ENCODE results near the gene CDC123.

DNA sequence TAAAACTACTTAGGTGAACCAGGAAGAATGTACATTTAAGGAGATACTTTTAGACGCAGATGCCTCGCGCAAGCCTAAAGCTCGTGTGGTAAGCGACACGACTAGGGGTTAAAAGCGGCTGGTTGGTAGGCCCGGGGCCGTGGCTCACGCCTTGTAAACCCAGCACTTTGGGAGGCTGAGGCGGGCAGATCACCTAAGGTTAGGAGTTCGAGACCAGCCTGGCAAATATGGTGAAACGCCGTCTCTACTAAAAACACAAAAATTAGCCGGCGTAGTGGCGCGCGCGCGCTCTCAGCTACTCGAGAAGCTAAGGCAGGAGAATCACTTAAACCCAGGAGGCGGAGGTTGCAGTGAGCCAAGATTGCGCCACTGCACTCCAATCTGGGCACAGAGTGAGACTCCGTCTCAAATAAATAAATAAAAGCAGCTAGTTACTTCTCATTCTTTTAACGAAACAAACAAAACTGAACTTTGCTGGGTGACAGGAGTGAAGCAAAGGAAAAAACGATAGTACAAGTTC, 1.2 kb upstream of the CDC123 start:
- no peak for TF ChIP-seq EZH2 (IDR thresholded peaks at IDR 0.05; ENCODE audit: low read depth, unreplicated experiment)
- TF ChIP-seq, protein P1, sequence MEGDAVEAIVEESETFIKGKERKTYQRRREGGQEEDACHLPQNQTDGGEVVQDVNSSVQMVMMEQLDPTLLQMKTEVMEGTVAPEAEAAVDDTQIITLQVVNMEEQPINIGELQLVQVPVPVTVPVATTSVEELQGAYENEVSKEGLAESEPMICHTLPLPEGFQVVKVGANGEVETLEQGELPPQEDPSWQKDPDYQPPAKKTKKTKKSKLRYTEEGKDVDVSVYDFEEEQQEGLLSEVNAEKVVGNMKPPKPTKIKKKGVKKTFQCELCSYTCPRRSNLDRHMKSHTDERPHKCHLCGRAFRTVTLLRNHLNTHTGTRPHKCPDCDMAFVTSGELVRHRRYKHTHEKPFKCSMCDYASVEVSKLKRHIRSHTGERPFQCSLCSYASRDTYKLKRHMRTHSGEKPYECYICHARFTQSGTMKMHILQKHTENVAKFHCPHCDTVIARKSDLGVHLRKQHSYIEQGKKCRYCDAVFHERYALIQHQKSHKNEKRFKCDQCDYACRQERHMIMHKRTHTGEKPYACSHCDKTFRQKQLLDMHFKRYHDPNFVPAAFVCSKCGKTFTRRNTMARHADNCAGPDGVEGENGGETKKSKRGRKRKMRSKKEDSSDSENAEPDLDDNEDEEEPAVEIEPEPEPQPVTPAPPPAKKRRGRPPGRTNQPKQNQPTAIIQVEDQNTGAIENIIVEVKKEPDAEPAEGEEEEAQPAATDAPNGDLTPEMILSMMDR (conservative IDR thresholded peaks at IDR 0.05; ENCODE audit: low read depth in 2 of 2), result no peak
- TF ChIP-seq, protein P2, sequence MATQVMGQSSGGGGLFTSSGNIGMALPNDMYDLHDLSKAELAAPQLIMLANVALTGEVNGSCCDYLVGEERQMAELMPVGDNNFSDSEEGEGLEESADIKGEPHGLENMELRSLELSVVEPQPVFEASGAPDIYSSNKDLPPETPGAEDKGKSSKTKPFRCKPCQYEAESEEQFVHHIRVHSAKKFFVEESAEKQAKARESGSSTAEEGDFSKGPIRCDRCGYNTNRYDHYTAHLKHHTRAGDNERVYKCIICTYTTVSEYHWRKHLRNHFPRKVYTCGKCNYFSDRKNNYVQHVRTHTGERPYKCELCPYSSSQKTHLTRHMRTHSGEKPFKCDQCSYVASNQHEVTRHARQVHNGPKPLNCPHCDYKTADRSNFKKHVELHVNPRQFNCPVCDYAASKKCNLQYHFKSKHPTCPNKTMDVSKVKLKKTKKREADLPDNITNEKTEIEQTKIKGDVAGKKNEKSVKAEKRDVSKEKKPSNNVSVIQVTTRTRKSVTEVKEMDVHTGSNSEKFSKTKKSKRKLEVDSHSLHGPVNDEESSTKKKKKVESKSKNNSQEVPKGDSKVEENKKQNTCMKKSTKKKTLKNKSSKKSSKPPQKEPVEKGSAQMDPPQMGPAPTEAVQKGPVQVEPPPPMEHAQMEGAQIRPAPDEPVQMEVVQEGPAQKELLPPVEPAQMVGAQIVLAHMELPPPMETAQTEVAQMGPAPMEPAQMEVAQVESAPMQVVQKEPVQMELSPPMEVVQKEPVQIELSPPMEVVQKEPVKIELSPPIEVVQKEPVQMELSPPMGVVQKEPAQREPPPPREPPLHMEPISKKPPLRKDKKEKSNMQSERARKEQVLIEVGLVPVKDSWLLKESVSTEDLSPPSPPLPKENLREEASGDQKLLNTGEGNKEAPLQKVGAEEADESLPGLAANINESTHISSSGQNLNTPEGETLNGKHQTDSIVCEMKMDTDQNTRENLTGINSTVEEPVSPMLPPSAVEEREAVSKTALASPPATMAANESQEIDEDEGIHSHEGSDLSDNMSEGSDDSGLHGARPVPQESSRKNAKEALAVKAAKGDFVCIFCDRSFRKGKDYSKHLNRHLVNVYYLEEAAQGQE (IDR thresholded peaks at IDR 0.05; ENCODE audit: unreplicated experiment), result no peak
- no peak for TF ChIP-seq CREB1 (CRISPR knock-in tag; IDR thresholded peaks at IDR 0.05; ENCODE audit: low read depth)
- no peak for TF ChIP-seq POLR2AphosphoS5 (IDR thresholded peaks at IDR 0.05; ENCODE audit: low read depth)

Measured in GM23338 (cell line).